Stimulated activated CD8-positive, alpha-beta memory T cell treated with anti-CD3 and anti-CD28 coated beads, Interleukin-4, amount 100 ng/mL, for 4 hours (primary cell): ENCODE data around the gene NCOA4.
"Not testable (repeated sequence)": the region's sequence is repeated elsewhere in the genome, so short reads cannot be mapped to it uniquely, and the experiment has no call there.

Experiments
- DNase-seq, 2 donors: peaks; one replicate each; pipeline ENCODE4 v3.0.0-alpha.2; 2020; ENCODE audit warnings: low read depth in 2 of 2, low spot score in 1 of 2

NCOA4 gene

GRCh38 chr10:45985590-45985989 lies 44.8 kb downstream of the NCOA4 start:
- not testable (repeated sequence) for DNase-seq

DNA sequence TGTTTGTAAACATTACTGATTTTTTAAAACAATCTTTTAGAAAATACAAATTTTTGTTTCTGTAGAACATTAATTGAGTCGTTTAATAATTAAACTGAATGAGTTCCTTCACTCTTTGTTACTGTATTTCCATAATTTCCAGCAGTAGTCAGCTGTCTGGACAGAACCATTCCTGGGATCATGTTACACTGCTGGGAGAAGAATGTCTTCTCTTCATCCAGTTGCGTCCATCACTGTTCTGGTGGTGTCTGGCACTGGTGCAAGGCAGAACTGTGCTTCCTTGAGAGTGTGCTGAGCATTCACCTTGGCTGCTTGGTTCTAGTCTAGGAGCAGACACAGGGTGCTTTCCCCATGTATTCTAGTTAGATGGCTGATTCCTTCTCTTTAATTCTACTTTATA lies 46.0 kb downstream of the NCOA4 start:
- not testable (repeated sequence) for DNase-seq

GRCh38 chr10:45983538-45984186 lies 46.8 kb downstream of the NCOA4 start:
- peak in 1 of 2 donors; percentile 2 for DNase-seq

DNA sequence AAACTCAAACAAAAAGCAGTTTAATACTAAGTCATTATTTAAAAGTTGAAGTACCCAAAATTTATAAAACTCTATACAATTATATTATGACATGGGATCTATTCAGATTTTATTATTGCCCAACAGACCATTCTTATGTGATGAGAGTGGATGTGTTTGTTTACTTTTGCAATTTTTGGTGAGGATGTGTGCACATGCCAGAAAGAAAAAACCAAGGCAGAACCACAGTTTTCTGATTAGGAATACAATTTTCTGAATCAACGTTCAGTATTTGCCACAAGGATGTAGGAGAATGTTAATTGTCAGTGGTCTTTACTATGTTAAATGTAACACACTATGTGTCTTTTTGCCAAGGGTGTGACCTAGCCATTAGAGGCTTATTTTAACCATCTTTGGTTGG lies 49.1 kb downstream of the NCOA4 start:
- DNase-seq: not testable (repeated sequence)

DNA sequence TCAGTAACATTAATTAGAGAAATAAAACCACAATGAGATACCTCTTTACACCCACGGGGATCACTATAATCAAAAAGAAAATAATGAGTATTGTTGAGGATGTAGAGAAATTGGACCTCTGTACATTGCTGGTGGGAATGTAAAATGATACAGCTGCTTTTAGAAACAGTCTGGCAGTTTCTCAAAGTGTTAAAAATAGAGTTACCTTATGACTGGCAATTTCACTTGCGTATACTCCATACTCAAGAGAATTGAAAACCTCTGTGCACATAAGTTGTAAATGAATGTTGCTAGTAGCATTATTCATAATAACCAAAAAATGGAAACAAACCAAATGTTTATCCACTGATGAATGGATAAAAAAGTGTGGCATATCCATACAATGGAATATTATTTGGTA lies 51.9 kb downstream of the NCOA4 start:
- not testable (repeated sequence) for DNase-seq

DNA sequence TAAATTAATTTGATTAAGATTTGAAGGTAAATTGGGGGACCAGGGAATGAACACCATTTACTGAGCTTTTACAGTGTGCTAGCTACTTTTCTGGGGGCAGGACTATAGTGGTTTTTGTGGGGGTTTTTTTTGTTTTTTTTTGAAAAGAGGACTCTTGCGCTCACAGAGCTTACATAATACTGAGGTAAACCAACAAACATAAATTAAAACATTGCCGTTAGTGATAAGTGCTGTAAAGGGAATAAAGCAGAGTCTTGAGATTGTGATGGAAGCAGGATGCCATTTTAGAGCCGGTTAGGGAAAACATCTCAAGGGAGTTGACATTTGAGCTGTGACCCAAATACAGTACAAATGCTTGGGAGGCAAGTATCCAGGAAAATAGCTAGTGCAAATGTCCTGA lies 56.4 kb downstream of the NCOA4 start:
- DNase-seq: not testable (repeated sequence)

DNA sequence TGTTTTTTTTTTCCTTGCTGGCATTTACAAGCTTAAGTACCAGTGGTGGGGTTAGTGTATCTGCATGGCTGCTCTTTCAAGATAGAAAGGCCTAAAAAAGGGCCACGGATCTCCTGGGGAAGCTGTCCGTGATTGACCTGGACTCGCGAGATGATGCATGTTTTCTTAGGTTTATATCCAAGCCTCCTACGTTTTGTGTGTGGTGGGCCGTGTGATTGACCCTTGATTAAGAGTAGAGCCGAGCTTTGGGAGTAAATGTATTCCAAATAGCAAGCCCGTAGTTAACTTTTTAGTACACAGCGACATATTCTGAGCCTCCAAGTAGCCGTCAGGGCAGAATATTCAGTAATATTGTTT lies 57.6 kb downstream of the NCOA4 start:
- DNase-seq: not testable (repeated sequence)

DNA sequence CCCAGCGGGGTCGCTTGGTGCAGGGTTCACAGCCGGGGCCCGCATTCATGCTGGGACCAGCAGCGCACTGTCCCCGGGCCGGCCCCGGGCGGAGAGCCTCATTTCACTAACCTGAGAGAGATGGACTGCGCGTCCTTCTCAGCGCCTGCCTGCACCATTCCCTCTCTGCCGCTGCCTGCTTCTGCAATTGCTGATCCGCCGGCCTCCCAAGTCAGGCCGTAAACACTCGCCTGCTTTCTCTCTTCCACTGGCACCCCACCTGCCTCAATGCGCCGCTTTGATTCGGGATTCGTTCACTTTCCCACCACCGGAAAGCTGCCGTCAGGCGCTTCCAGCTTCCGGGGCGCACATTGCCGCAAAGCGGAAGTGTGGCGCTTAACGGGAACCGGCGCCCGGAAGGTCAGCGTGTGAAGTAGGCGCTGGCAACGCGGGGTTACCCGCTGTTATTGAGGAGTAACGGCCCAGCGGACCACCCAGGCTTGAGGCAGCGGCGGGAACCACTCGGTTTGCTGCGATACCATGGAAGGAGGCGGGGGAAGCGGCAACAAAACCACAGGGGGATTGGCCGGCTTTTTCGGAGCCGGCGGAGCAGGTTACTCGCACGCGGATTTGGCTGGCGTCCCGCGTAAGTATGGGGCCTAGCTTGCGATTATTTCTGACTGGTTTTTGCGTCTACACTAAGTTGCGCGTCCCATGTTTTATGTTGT lies 58.2 kb downstream of the NCOA4 start, which contains the start of gene TIMM23:
TSS of gene TIMM23 (plus strand) at position 384 of the 707 bp plus-strand sequence. CDS start at position 520, 136 bp downstream.
- DNase-seq: peak; percentile 74 to 78

- not testable (repeated sequence) for DNase-seq
Observed at GRCh38 chr10:45971742-45972105, 58.7 kb downstream of the NCOA4 start.

DNA sequence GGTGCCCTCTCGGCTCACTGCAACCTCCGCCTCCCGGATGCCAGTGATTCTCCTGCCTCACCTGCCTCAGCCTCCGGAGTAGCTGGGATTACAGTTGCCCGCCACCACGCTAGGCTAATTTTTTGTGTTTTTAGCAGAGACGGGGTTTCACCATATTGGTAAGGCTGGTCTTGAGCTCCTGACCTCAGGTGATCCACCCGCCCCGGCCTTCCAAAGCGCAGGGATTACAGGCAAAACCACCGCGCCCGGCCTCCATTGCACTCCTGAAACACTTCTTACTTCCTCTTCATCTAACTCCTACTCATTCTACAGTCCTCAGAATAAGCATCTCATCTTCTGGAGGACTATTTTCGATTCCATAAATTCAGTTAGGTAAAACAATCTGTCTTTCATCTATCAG lies 59.4 kb downstream of the NCOA4 start:
- not testable (repeated sequence) for DNase-seq

DNA sequence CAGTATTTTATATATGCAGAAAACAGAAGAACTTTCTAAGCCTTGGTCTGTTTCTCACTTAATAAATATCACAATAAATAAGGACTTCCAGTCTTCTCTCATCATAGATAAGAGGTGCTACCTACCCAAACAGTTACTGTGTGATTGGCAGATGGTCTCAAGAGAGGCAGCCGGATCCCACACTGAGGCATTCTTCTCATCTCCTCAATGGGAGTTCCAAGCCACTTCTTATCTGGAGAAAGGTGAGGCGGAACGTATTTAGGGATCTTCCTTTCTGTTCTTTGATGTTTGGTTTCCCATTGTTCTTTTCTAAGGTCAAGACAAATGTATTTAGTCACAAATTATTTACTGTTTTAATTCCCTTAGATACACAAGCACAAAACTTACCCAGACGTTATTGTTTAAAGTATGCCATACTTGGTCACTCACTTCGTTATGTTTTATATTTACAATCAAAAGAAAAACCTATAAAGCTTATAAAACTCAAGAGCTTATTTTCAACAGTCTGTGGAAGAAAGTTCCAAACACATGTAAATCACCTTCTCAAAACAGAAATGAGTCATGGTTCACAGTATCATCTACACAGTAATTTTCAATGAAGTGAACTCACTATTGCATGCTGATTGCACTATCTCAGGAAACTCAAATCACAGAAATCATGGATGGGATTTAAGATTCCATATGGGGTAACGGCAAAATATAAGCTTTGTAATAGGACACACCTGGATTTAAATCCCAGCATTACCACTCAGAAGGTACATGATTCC lies 67.6 kb downstream of the NCOA4 start:
- DNase-seq: not testable (repeated sequence)

DNA sequence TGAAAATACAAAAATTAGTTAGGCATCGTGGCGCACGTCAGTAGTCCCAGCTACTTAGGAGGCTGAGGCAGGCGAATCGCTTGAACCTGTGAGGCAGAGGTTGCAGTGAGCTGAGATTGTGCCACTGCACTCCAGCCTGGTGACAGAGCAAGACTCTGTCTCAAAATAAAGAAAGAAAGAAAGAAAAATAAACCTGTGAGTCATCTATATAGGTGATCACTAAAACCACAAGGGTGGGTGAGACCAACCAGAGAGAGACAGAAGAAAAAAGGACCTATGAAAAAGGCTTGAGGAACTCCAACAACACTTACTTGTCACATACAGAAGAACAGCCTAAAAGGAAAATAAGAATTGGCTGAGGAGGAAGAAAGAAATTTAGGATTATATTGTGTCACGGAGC lies 72.5 kb downstream of the NCOA4 start:
- DNase-seq: not testable (repeated sequence)

- not testable (repeated sequence) for DNase-seq
Observed at GRCh38 chr10:45956634-45957033, 73.8 kb downstream of the NCOA4 start.
